ENCODE data around the gene TRIM37.

The TRIM37 gene

GRCh38 chr17:59126809-59127417 lies 20.2 kb upstream of the TRIM37 start:
- Histone ChIP-seq H3K4me1 (no peaks in the 10 kb centered on the region), H3K9me3 (no peaks in the 10 kb centered on the region), H3K36me3 (peaks cover 0 to 13% (median 0%) of the 10 kb centered on the region in 3 donors), H3K4me3 (no peak overlapping the region), H3K27me3 (no peaks in the 10 kb centered on the region), H3K27ac (no peak overlapping the region)
- intact Hi-C loops (cut with DNase I; ENCODE audit: low total_unique reads), result no loop called here
- no peak for DNase-seq
- TF ChIP-seq CTCF (IDR thresholded peaks at IDR 0.05), result no peak

- Histone ChIP-seq H3K4me3 (no peak overlapping the region), H3K27ac (no peak overlapping the region), H3K27me3 (no peaks in the 10 kb centered on the region), H3K9me3 (no peaks in the 10 kb centered on the region), H3K36me3 (peaks cover 0 to 13% (median 11%) of the 10 kb centered on the region in 3 donors), H3K4me1 (no peaks in the 10 kb centered on the region)
- no peak for DNase-seq
- intact Hi-C loops (cut with DNase I; ENCODE audit: low total_unique reads), result no loop called here
- TF ChIP-seq CTCF (IDR thresholded peaks at IDR 0.05), result no peak
Measured at GRCh38 chr17:59124665-59125064, 18.0 kb upstream of the TRIM37 start.

GRCh38 chr17:59121901-59122480 lies 15.3 kb upstream of the TRIM37 start:
- intact Hi-C loops (cut with DNase I; ENCODE audit: low total_unique reads), result no loop called here
- no peak for DNase-seq
- TF ChIP-seq CTCF (IDR thresholded peaks at IDR 0.05), result no peak
- Histone ChIP-seq H3K27me3 (no peaks in the 10 kb centered on the region), H3K27ac (no peak overlapping the region), H3K4me3 (no peak overlapping the region), H3K9me3 (no peaks in the 10 kb centered on the region), H3K4me1 (no peaks in the 10 kb centered on the region), H3K36me3 (peaks cover 5 to 13% (median 11%) of the 10 kb centered on the region in 3 donors)

- no peak for DNase-seq
- H3K36me3 ChIP-seq, result peaks cover 10 to 23% (median 14%) of the 10 kb centered on the region in 3 donors
- H3K4me3 ChIP-seq, result no peak overlapping the region
Measured at GRCh38 chr17:59115474-59115873, 8.8 kb upstream of the TRIM37 start.

GRCh38 chr17:59111539-59111938 lies 4.9 kb upstream of the TRIM37 start:
- Histone ChIP-seq H3K36me3 (peaks cover 0 to 18% (median 7%) of the 10 kb centered on the region in 3 donors), H3K27ac (no peak overlapping the region), H3K9me3 (no peaks in the 10 kb centered on the region), H3K4me1 (peaks cover 0 to 17% (median 10%) of the 10 kb centered on the region in 4 donors), H3K4me3 (no peak overlapping the region), H3K27me3 (no peaks in the 10 kb centered on the region)
- no peak for DNase-seq
- no peak for TF ChIP-seq CTCF (IDR thresholded peaks at IDR 0.05)
- intact Hi-C loops (cut with DNase I; ENCODE audit: low total_unique reads), result no loop called here

More at GRCh38 chr17:59115474-59115873, 8.8 kb upstream of the TRIM37 start:
- Histone ChIP-seq H3K27me3 (no peaks in the 10 kb centered on the region), H3K27ac (no peak overlapping the region), H3K9me3 (no peaks in the 10 kb centered on the region), H3K4me1 (no peaks in the 10 kb centered on the region)
- intact Hi-C loops (cut with DNase I; ENCODE audit: low total_unique reads), result no loop called here
- no peak for TF ChIP-seq CTCF (IDR thresholded peaks at IDR 0.05)
